ENCODE data around the gene PARVB.

DNA sequence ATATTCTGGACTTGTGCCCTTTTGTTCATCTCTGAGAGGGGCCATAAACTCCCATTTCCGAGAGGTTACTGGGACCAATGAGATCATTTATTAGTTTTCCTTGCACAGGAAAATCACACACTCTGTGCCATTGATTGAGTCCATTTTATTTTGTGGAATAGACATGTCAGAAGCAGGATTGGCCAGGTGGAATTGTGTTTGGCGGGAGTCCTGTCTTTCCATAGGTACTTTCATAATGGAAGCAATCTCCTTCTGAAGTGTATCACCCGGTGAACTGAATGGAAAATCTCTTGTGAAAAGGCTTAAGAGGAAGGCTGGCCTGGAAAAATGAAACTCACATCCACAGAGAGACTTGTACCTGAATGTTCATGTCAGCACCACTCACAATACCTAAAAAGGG is 93.6 kb downstream of the PARVB start:
- TF ChIP-seq, protein P1, sequence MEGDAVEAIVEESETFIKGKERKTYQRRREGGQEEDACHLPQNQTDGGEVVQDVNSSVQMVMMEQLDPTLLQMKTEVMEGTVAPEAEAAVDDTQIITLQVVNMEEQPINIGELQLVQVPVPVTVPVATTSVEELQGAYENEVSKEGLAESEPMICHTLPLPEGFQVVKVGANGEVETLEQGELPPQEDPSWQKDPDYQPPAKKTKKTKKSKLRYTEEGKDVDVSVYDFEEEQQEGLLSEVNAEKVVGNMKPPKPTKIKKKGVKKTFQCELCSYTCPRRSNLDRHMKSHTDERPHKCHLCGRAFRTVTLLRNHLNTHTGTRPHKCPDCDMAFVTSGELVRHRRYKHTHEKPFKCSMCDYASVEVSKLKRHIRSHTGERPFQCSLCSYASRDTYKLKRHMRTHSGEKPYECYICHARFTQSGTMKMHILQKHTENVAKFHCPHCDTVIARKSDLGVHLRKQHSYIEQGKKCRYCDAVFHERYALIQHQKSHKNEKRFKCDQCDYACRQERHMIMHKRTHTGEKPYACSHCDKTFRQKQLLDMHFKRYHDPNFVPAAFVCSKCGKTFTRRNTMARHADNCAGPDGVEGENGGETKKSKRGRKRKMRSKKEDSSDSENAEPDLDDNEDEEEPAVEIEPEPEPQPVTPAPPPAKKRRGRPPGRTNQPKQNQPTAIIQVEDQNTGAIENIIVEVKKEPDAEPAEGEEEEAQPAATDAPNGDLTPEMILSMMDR (IDR thresholded peaks at IDR 0.05) = no peak
- TF ChIP-seq POLR2AphosphoS5 (IDR thresholded peaks at IDR 0.05) = no peak
- no peak for TF ChIP-seq EP300 (IDR thresholded peaks at IDR 0.05; ENCODE audit: low read depth)
